AG04450 (cell line): Measurements from ENCODE around the gene SLC17A2. TPM values are rescaled to one million over a fixed set of nuclear protein-coding genes. Genes with fewer than 3 reads are reported as not detected.

Source experiments
- CTCF ChIA-PET: fragments of 300-600, 350-600 bp; formaldehyde crosslinking; extraction: SDS; loops from one replicate; lab custom pipeline; 2022; ENCODE audit warnings: antibody characterized with exemption, inconsistent platforms; lab: Charles Lee
- POLR2A ChIA-PET: fragments of 350-600 bp; formaldehyde crosslinking; extraction: SDS; loops from one replicate; lab custom pipeline; 2021; ENCODE audit warnings: antibody characterized with exemption, inconsistent platforms; lab: Yijun Ruan, JAX
- DNase-seq: peaks from one replicate; pipeline ENCODE4 v3.0.0-alpha.2; 2011; ENCODE audit warnings: low read depth, low spot score
- H3K27ac ChIP-seq: one replicate; pipeline ENCODE4 v1.5.1; 2012; ENCODE audit warnings: low read depth, low read length, control low read depth
- H3K27me3 ChIP-seq: one replicate; pipeline ENCODE4 v1.6.0; 2012; ENCODE audit warnings: low read length; ENCODE audit not compliant: control insufficient read depth, insufficient read depth
- H3K4me3 ChIP-seq: 2 replicates; pipeline ENCODE4 v1.5.1; 2011; ENCODE audit warnings: mild to moderate bottlenecking, low read depth, low read length, control low read depth
- H3K9me3 ChIP-seq: 2 replicates; pipeline ENCODE4 v1.5.1; 2012; ENCODE audit warnings: low read length; ENCODE audit not compliant: control insufficient read depth, insufficient read depth
- polyA plus RNA-seq: library from polyadenylated mRNA; depleted of rRNA; stranded (reverse); fragments of >200 nt; gene quantifications from 2 replicates; pipeline ENCODE4 v1.2.3, GENCODE V29; 2011
- TF ChIP-seq, protein P1 (sequence below): IDR thresholded peaks from 2 replicates; pipeline ENCODE4 v1.5.1; 2011; ENCODE audit warnings: low read depth, low read length, control low read depth, inconsistent platforms

Gene SLC17A2
- polyA plus RNA-seq, 1 experiment = not detected

DNA sequence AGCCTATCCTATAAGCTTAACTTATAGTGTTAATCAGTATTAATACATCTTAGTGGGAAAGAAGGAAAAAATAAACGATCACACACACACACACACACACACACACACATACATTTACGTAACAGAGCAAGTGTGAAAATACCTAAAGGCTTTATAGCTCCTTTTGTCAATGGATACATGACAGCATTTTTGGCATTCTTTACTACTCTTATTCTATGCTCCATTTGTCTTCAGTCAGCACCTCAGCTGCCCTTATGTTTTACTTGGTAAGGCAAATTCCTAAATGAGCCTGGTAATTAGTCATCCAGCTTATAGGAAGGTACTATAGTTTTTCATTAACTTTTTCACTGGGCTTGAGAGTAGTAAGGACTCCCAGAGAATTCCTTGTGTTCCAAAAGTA is 31.4 kb downstream of the SLC17A2 start:
- ChIA-PET CTCF (interaction anchor here (0.6 to 1.5 kb wide), 5 partner anchors 9 to 347 kb away, joined by 3 to 5 read pairs (median 3); no protein-coding TSS in a partner anchor), POLR2A (no interaction called here)
- TF ChIP-seq, protein P1, sequence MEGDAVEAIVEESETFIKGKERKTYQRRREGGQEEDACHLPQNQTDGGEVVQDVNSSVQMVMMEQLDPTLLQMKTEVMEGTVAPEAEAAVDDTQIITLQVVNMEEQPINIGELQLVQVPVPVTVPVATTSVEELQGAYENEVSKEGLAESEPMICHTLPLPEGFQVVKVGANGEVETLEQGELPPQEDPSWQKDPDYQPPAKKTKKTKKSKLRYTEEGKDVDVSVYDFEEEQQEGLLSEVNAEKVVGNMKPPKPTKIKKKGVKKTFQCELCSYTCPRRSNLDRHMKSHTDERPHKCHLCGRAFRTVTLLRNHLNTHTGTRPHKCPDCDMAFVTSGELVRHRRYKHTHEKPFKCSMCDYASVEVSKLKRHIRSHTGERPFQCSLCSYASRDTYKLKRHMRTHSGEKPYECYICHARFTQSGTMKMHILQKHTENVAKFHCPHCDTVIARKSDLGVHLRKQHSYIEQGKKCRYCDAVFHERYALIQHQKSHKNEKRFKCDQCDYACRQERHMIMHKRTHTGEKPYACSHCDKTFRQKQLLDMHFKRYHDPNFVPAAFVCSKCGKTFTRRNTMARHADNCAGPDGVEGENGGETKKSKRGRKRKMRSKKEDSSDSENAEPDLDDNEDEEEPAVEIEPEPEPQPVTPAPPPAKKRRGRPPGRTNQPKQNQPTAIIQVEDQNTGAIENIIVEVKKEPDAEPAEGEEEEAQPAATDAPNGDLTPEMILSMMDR = no peak
- Histone ChIP-seq H3K27ac (no peak overlapping the region), H3K27me3 (peaks cover 2% of the 10 kb centered on the region), H3K4me3 (no peak overlapping the region), H3K9me3 (no peaks in the 10 kb centered on the region)
- DNase-seq = no peak

DNA sequence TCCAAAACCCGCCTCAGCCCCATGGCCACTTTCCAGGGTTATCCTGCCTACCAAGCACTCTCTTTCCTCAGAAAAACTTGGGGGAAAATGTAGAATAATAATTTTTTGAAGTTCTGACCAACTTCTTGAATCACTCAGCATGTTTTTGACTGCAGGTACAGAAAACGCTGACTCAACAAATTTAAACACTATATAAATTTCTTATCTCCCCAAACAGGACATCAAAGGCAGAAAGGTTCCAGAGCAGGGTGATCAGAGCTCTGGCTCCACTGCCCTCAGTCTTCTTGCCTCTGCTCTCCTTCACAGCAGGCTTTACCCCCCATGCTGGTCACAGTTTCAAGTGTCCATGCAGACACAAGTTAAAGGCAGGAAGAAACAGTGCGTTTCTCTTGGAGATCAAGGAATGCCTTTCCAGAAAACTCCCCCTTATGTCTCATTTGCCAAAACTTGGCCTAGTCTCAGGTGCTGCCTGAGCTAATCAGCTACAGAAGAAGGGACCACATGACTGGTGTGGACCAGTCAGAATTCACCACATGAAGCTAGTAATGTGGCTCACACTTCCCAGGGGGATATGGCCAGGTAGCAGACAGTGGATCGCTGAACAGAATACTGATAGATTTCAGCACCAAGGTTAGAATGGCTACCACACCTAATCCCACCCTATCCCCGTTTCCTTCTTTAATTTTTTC is 32.1 kb downstream of the SLC17A2 start:
- ChIA-PET POLR2A (no interaction called here), CTCF (interaction anchor here (0.6 to 1.1 kb wide), 4 partner anchors 8 to 346 kb away, joined by 3 to 5 read pairs (median 4); no protein-coding TSS in a partner anchor)
- TF ChIP-seq, protein P1 = no peak
- DNase-seq = no peak
- Histone ChIP-seq H3K27me3 (peaks cover 2% of the 10 kb centered on the region), H3K9me3 (no peaks in the 10 kb centered on the region), H3K4me3 (no peak overlapping the region), H3K27ac (no peak overlapping the region)

DNA sequence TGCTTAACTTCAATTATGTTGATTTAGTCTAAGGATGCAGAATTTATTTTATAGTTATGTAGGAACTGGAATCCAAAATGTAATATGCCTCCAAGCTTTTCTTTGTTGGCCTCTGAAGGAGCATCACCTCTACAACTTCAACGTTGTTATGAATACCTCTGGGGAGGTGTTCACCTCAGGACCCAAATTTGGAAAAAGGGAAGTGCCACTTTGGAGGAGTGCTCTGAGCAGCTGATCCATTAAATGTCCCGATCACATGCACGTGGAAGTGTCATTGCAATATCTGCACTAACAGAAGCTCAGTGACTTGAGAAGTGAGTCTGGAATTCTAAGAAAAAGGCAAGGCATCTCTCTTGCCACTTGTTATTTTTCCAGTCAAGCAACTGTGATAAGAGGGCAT is 34.2 kb downstream of the SLC17A2 start:
- CTCF ChIA-PET = no interaction called here
- POLR2A ChIA-PET = no interaction called here
- peaks cover 2% of the 10 kb centered on the region for H3K27me3 ChIP-seq
- H3K27ac ChIP-seq = no peak overlapping the region
- H3K9me3 ChIP-seq = no peaks in the 10 kb centered on the region
- TF ChIP-seq, protein P1 = no peak
- H3K4me3 ChIP-seq = no peak overlapping the region
- DNase-seq = no peak

DNA sequence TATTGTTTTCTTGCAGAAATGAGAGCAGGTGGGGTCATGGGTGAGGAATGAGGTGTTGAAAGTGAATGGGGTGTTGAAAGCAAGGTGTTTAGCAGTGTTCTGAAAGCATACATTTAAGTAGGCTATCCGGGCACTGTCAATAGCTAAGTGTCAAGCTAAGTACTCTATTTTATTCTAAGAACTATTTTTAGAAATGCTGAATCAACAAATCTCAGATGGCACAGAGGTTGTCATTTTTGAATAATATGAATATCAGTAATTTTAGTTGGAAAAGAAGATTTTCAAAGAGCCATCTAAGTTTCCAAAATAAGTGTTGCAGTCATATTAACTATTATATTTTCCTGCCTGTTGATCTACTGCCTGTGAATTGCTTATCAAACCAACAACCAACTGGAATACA is 34.7 kb downstream of the SLC17A2 start:
- Histone ChIP-seq H3K9me3 (no peaks in the 10 kb centered on the region), H3K4me3 (no peak overlapping the region), H3K27me3 (peaks cover 2% of the 10 kb centered on the region), H3K27ac (no peak overlapping the region)
- DNase-seq = no peak
- CTCF ChIA-PET = no interaction called here
- POLR2A ChIA-PET = no interaction called here
- TF ChIP-seq, protein P1 = no peak

DNA sequence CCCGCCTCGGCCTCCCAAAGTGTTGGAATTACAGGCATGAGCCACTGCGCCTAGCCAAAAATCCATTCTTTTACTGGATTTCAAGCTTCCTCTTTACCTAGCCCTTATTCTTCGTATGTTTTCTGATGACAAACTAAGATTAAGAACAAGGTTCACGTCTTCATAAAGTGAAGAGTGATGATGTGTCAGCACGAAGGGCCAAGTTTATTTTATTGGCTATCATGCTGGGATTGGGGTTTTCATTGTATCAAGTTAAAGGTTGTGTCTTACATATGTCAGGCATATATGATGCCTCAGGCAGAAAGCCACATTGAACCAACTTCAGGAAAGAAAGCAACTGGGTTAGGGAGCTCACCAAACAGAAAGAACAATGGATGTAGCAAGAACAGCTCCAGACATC is 36.7 kb downstream of the SLC17A2 start:
- DNase-seq = no peak
- TF ChIP-seq, protein P1 = no peak

More for the DNA sequence above, 36.7 kb downstream of the SLC17A2 start:
- ChIA-PET CTCF (interaction anchor here (1.2 kb wide), 1 partner anchor 105 kb away, joined by 3 read pairs; no protein-coding TSS in a partner anchor), POLR2A (no interaction called here)
- Histone ChIP-seq H3K27me3 (no peaks in the 10 kb centered on the region), H3K4me3 (no peak overlapping the region), H3K9me3 (no peaks in the 10 kb centered on the region), H3K27ac (no peak overlapping the region)
